Testis (tissue), 3 donors: Measurements from ENCODE around the gene CCDC137. TPM values are rescaled to one million over a fixed set of nuclear protein-coding genes. Genes with fewer than 3 reads are reported as not detected.

Experiments
- DNase-seq: peaks from one replicate; pipeline ENCODE4 v3.0.0-alpha.2; 2019
- H3K27ac ChIP-seq, 2 donors: fragments of 200-600 bp; sonication (generic); one replicate each; pipeline ENCODE4 v1.5.1; 2019
- H3K27me3 ChIP-seq: fragments of 200-600 bp; sonication (generic); one replicate; pipeline ENCODE4 v1.5.1; 2019
- H3K36me3 ChIP-seq: fragments of 200-600 bp; sonication (generic); one replicate; pipeline ENCODE4 v1.5.1; 2017; ENCODE audit warnings: low read depth; ENCODE audit errors: missing control alignments
- H3K4me1 ChIP-seq: fragments of 200-600 bp; sonication (generic); one replicate; pipeline ENCODE4 v1.5.1; 2019
- H3K4me3 ChIP-seq, 2 donors: fragments of 200-600 bp; sonication (generic); one replicate each; pipeline ENCODE4 v1.5.1; 2017 to 2019
- H3K9me3 ChIP-seq: fragments of 200-600 bp; sonication (generic); one replicate; pipeline ENCODE4 v1.5.1; 2017
- CTCF ChIP-seq, 3 experiments: fragments of 450-650 bp in 2 of 3; fragments of 200-600 bp in 1 of 3; sonication (generic) in 1 of 3; IDR thresholded peaks; one replicate each; pipeline ENCODE4 v1.5.1; 2016 to 2019; ENCODE audit warnings: antibody characterized with exemption in 3 of 3, mild to moderate bottlenecking in 2 of 3, moderate library complexity in 1 of 3
- POLR2A ChIP-seq: fragments of 450-650 bp; IDR thresholded peaks from one replicate; pipeline ENCODE4 v1.6.1; 2017; ENCODE audit warnings: antibody characterized with exemption, mild to moderate bottlenecking, moderate library complexity
- WGBS, 2 donors: methylation state at CpG; one replicate each; pipeline ENCODE4 v1.1.5; 2018; 5-methylcytosine and 5-hydroxymethylcytosine counted together
- intact Hi-C: fragments of 100-400 bp; cut with DNase I; formaldehyde crosslinking; loops from one replicate; pipeline ENCODE4 v1.15.1; 2023; ENCODE audit warnings: low total_unique reads
- polyA plus RNA-seq: library from polyadenylated mRNA; stranded (reverse); fragments of 350-450 nt; fragmentation: Illumina TruSeq; extraction: RNeasy Lipid Tissue Mini Kit (QIAGEN cat#74804); gene quantifications from one replicate; pipeline ENCODE4 v1.2.3, GENCODE V29; 2014; ENCODE audit warnings: low read depth, low replicate concordance; ENCODE audit not compliant: insufficient read depth
- total RNA-seq, 2 donors: library from RNA; depleted of rRNA; stranded (reverse); fragments of >200 nt; gene quantifications; one replicate each; pipeline ENCODE4 v1.2.3, GENCODE V29; 2016

The CCDC137 gene
- total and polyA plus RNA-seq, 3 donors from 2014 or later: 18.6 to 19.9 (median 19.0) TPM

DNA sequence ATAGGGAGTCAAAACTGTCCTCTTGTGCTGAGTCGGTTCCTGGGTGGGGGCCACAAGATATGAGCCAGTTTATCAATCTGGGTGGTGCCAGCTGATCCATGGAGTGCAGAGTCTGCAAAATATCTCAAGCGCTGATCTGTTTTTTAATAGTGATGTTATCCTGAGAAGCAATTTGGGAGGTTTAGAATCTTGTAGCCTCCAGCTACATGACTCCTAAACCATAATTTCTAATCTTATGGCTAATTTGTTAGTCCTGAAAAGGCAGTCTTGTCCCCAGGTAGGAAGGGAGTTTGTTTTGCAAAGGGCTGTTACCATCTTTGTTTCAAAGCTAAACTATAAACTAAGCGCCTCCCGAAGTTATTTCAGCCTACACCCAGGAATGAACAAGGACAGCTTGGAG, 27.9 kb upstream of the CCDC137 start:
- Histone ChIP-seq H3K27ac (no peak overlapping the region), H3K27me3 (no peaks in the 10 kb centered on the region), H3K36me3 (no peaks in the 10 kb centered on the region), H3K9me3 (no peaks in the 10 kb centered on the region), H3K4me3 (no peak overlapping the region), H3K4me1 (peaks cover 11% of the 10 kb centered on the region)
- DNase-seq: no peak
- TF ChIP-seq POLR2A: no peak
- TF ChIP-seq CTCF (IDR thresholded peaks at IDR 0.05): no peak
- intact Hi-C loops: no loop called here
- WGBS, 2 donors: 62 to 75% methylated on average over 4 of the region's 4 CpGs

- WGBS, 2 donors: 95% methylated on average over 9 of the region's 9 CpGs
- intact Hi-C loops: no loop called here
- no peak for TF ChIP-seq CTCF (IDR thresholded peaks at IDR 0.05)
- no peak for TF ChIP-seq POLR2A
- no peak for DNase-seq
- H3K27ac ChIP-seq: no peak overlapping the region
- H3K9me3 ChIP-seq: no peaks in the 10 kb centered on the region
- no peaks in the 10 kb centered on the region for H3K27me3 ChIP-seq
- H3K36me3 ChIP-seq: no peaks in the 10 kb centered on the region
- no peak overlapping the region for H3K4me3 ChIP-seq
- H3K4me1 ChIP-seq: peaks cover 11% of the 10 kb centered on the region
Observed at GRCh38 chr17:81640011-81640410, 26.5 kb upstream of the CCDC137 start.

- DNase-seq: no peak
Observed at GRCh38 chr17:81641825-81642489, 24.6 kb upstream of the CCDC137 start.

GRCh38 chr17:81644496-81644895, 22.0 kb upstream of the CCDC137 start:
- Histone ChIP-seq H3K9me3 (no peaks in the 10 kb centered on the region), H3K4me3 (no peak overlapping the region), H3K36me3 (no peaks in the 10 kb centered on the region), H3K27ac (no peak overlapping the region), H3K4me1 (no peaks in the 10 kb centered on the region), H3K27me3 (no peaks in the 10 kb centered on the region)
- no peak for TF ChIP-seq POLR2A
- TF ChIP-seq CTCF (IDR thresholded peaks at IDR 0.05): no peak
- intact Hi-C loops: no loop called here
- 60 to 64% methylated on average over 15 of the region's 15 CpGs for WGBS, 2 donors
- no peak for DNase-seq

More at GRCh38 chr17:81641825-81642489, 24.6 kb upstream of the CCDC137 start:
- no peak overlapping the region for H3K27ac ChIP-seq
- no peaks in the 10 kb centered on the region for H3K27me3 ChIP-seq
- H3K36me3 ChIP-seq: no peaks in the 10 kb centered on the region
- WGBS, 2 donors: 92 to 94% methylated on average over 11 to 17 of the region's 17 CpGs
- no peak overlapping the region for H3K4me3 ChIP-seq
- H3K4me1 ChIP-seq: no peaks in the 10 kb centered on the region
- H3K9me3 ChIP-seq: no peaks in the 10 kb centered on the region
- no peak for TF ChIP-seq POLR2A
- TF ChIP-seq CTCF (IDR thresholded peaks at IDR 0.05): no peak
- intact Hi-C loops: no loop called here
